Urinary bladder (tissue), 4 donors: ENCODE results near the gene GPS1. TPM values are rescaled to one million over a fixed set of nuclear protein-coding genes. Genes with fewer than 3 reads are reported as not detected.

Source experiments
- DNase-seq: peaks from one replicate; pipeline ENCODE4 v3.0.0-alpha.2; 2015; ENCODE audit errors: extremely low spot score
- H3K27ac ChIP-seq: one replicate; pipeline ENCODE4 v1.5.1; 2013; ENCODE audit warnings: low read depth, mild to moderate bottlenecking, moderate library complexity
- H3K36me3 ChIP-seq: one replicate; pipeline ENCODE4 v1.6.1; 2013; ENCODE audit warnings: mild to moderate bottlenecking, moderate library complexity; ENCODE audit not compliant: insufficient read depth
- H3K4me1 ChIP-seq: one replicate; pipeline ENCODE4 v1.6.1; 2013; ENCODE audit warnings: mild to moderate bottlenecking, moderate library complexity; ENCODE audit not compliant: insufficient read depth
- H3K4me3 ChIP-seq: one replicate; pipeline ENCODE4 v1.5.1; 2013; ENCODE audit warnings: low read depth, low read length
- WGBS: extraction: QIAGEN DNeasy Blood & Tissue Kit; methylation state at CpG from one replicate; pipeline ENCODE4 v1.1.7; 2013; 5-methylcytosine and 5-hydroxymethylcytosine counted together
- polyA plus RNA-seq: library from polyadenylated mRNA; stranded (reverse); fragments of 200-250 nt; gene quantifications from one replicate; pipeline ENCODE4 v1.2.3, GENCODE V29; 2013
- total RNA-seq: library from RNA; depleted of rRNA; stranded (reverse); fragments of >200 nt; gene quantifications from one replicate; pipeline ENCODE4 v1.2.3, GENCODE V29; 2014
- donor health status: healthy with polysubstance abuse.
- donor health status: healthy.

Gene GPS1
- total and polyA plus RNA-seq, 2 donors = 37.3 to 95.4 TPM

- no peak for DNase-seq
Measured at GRCh38 chr17:82098939-82099763, 47.5 kb downstream of the GPS1 start.

DNA sequence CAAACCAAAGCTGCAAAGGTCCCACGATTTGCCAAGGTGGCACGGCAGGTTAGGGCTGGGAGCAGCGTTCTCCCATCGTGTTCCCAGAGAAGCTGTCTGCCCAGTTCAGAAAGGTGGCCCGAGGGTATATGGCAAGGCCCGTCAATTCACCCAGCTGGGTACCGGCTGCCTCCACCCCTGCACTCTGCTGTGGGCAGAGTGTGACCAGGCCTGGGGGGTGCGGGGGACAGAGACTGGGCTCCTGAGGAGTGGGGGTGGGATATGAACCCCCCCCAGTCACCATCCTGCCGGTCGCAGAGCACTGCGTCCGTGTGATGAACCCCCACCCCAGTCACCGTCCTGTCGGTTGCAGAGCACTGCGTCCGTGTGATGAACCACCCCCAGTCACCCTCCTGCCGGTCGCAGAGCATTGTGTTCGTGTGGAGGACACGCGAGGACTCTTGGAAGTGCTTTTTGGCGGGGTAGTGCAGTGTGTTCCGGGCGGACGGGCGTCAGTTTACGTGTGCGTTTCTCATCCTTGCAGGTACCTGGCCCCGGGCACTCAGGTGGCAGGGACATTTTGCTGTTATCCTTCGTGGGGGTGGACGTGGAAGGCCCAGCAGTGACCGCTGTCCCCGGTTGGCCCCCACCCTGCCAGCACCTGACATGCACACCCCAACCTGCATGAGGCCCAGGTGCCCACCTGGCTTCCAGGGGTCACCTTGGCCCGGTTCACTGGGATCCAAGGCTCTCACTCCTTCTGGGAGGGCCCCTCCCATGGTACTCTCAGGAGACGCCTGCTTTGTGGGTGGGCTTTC lies 49.0 kb downstream of the GPS1 start:
- no peak overlapping the region for H3K4me3 ChIP-seq
- DNase-seq = no peak
- H3K27ac ChIP-seq = peak overlapping the region; percentile 18
- WGBS = 89% methylated on average over 35 of the region's 35 CpGs
- H3K36me3 ChIP-seq = no peaks in the 10 kb centered on the region
- no peaks in the 10 kb centered on the region for H3K4me1 ChIP-seq

More at GRCh38 chr17:82098939-82099763, 47.5 kb downstream of the GPS1 start:
- no peaks in the 10 kb centered on the region for H3K36me3 ChIP-seq
- peak overlapping the region; percentile 96 for H3K27ac ChIP-seq
- 13% methylated on average over 80 of the region's 80 CpGs for WGBS
- no peaks in the 10 kb centered on the region for H3K4me1 ChIP-seq
- peak overlapping the region; percentile 68 for H3K4me3 ChIP-seq

DNA sequence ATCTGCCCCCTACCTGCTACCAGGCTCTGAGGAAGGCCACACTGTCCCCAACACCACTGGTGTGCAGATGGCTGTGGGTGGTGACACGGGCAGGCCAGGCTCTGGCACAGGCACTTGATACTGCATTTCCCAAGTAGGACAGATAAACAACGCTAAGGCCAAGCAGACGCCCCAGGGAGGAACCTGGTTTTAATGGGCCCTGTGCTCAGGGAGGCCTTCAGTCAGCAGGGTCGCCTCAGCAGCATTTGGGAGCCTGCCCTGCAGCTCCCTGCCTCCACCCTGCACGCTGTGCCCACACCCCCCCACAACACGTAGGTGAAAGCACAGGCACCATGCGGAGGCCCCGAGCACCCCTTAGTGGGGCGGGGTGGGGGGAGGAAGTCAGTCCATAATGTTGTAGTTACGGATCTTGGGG lies 49.6 kb downstream of the GPS1 start:
- DNase-seq = no peak
- no peak overlapping the region for H3K4me3 ChIP-seq
- H3K27ac ChIP-seq = peak overlapping the region; percentile 4
- WGBS = 56% methylated on average over 10 of the region's 10 CpGs
- no peaks in the 10 kb centered on the region for H3K36me3 ChIP-seq
- H3K4me1 ChIP-seq = no peaks in the 10 kb centered on the region

DNA sequence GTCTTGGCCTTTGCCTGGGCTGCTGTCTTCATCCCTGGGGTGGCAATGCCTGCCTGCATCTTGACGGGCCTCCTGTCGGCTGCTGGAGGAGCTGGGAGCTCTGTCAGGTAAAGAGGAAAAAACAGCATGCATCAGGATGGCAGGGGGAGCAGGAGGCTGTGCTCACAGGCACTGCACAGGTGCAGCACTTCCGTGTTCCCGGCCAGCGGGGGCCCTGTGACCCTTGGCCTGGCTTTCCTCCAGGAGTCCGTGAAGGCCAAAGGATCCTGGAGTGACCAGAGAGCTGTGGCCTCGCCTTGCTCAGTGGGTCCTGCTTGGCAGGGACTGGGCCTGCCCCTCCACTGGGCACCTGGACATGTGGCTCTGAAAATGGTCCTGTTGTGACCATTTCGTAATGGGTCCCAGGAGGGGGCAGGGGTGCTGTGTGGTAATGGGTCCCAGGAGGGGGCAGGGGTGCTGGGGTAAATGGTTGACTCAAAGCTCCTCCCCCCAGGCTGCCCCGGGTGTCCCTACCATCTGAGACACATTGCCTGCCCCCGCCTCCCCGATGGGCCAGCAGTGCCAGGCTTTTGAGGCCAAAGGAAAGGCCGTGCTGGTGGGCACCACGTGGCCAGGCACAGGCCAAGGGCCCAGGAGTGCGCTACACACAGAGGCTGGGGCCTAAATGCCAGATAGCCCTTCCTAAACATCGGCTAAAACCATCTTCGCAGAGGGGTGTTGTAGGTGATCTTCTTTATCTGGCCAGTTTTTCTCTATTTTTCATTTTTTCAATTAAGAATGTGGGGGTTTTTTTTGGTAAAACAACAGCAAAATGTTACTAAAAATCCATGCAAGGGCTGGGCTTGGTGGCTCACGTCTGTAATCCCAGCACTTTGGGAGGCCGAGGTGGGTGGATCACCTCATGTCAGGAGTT lies 50.3 kb downstream of the GPS1 start:
- no peak for DNase-seq
- H3K4me3 ChIP-seq = no peak overlapping the region
- no peaks in the 10 kb centered on the region for H3K4me1 ChIP-seq
- 71% methylated on average over 18 of the region's 18 CpGs for WGBS
- H3K27ac ChIP-seq = peak overlapping the region; percentile 4
- no peaks in the 10 kb centered on the region for H3K36me3 ChIP-seq

DNA sequence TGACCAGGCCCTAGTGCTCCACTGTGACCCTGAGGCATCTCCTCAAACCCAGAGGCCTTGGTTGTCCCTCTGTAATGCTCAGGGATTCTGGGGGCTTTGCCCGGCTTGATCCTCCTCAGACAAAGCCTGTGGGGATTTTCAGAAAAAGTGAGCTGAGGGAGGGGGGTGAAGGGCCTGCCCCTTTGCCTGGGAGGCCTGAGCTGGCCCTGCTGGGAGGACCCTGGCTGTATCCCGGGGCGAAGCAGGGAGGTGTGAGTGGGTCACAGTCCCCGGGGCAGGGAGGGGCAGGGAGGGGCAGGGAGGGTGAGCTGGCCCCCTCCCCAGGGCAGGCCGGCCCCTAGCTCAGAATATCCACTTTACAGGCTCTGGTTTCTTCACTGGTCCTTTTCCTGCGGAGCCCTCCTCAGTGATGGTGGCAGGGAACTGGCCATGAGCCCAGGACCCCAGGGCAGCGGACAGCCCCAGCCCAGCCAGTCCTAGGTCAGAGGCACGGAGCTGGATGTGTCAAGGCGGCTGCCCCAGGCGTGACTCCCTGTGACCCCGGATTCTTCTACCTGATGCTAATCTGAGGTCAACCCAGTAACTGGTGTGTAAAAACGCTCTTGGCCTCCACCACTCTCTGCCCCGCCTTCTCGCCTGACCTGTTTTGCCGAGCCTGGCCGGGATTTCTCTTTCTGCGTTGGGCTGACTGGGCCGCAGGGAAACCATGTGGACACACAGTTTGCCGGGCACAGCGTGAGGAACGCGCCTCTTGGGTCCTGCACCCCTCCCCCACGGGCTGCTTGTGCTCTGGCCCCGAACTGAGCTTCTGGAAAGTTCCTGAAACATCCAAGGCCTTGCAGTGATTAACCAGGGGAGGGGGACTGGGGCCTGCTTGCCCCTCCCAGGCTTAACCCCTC lies 52.1 kb downstream of the GPS1 start:
- no peak overlapping the region for H3K4me3 ChIP-seq
- H3K27ac ChIP-seq = peak overlapping the region; percentile 88
- WGBS = 26% methylated on average over 24 of the region's 24 CpGs
- no peaks in the 10 kb centered on the region for H3K4me1 ChIP-seq
- no peak for DNase-seq
- no peaks in the 10 kb centered on the region for H3K36me3 ChIP-seq

DNA sequence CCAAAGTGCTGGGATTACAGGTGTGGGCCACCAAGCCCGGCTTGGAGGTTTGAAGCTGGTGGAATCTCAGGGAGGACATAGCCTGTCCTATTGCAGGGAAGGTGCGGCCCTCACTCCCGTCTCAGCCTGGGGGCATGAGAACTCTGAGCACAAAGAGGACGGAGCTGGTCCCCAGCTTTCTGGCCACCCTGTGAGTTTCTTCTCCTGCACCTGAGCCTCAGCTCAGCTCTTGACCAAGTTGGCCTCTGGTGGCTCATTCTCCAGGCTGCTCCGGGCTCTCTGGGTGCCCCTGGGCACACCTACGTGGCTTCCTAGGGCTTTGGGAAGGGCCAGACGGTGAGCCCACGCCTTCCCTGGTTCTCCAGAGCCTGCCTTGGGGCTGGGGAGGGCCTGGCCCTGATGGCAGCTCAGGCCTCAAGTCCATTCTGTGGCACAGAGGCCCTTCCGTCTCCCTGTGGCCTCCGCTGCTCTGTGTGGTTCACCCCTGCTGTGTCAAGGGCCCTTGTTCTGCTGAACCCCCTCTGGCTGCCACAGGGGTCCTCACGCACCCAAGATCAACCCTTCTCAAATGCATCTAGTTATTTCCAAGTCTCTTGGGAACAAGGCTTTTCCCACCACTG lies 53.2 kb downstream of the GPS1 start:
- no peak overlapping the region for H3K4me3 ChIP-seq
- no peaks in the 10 kb centered on the region for H3K36me3 ChIP-seq
- peak overlapping the region; percentile 49 for H3K27ac ChIP-seq
- no peak for DNase-seq
- H3K4me1 ChIP-seq = no peaks in the 10 kb centered on the region
- WGBS = 91% methylated on average over 11 of the region's 11 CpGs

DNA sequence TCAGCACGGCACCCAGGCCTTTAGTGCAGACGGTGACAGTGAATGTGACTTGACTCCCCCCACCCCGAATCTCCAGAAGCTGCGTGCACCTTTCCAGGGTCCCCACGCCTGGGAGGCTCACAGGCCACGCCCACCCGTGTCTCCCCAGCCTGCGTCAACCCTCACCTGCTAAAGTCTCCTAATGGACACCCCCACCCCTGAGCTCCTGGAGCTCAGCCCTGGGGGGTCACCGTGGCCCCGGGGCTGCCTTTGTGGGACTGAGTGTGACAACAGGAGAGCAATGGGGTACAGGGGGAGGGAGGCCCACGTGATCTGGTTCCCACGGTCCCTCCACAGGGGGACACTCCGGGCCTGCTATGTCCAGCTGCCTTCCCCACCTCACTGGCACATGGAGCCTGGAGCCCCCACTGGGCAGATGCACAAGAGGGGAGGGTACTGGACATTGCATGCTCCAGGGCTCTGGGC lies 53.8 kb downstream of the GPS1 start:
- Histone ChIP-seq H3K4me3 (no peak overlapping the region), H3K27ac (peak overlapping the region; percentile 55), H3K36me3 (no peaks in the 10 kb centered on the region), H3K4me1 (no peaks in the 10 kb centered on the region)
- DNase-seq = no peak
- 83% methylated on average over 13 of the region's 13 CpGs for WGBS

- peak overlapping the region; percentile 55 for H3K27ac ChIP-seq
- no peaks in the 10 kb centered on the region for H3K36me3 ChIP-seq
- no peak overlapping the region for H3K4me3 ChIP-seq
- H3K4me1 ChIP-seq = no peaks in the 10 kb centered on the region
- DNase-seq = peak; percentile 41
- 38% methylated on average over 24 of the region's 24 CpGs for WGBS
Measured at GRCh38 chr17:82105882-82106687, 54.4 kb downstream of the GPS1 start.

GRCh38 chr17:82106688-82107305 lies 55.1 kb downstream of the GPS1 start:
- Histone ChIP-seq H3K36me3 (no peaks in the 10 kb centered on the region), H3K27ac (peak overlapping the region; percentile 55), H3K4me1 (no peaks in the 10 kb centered on the region), H3K4me3 (no peak overlapping the region)
- WGBS = 47% methylated on average over 9 of the region's 9 CpGs
- no peak for DNase-seq
